Loucy (cell line): Measurements from ENCODE around the gene TOP3B.

Source experiments
- EZH2phosphoT487 ChIP-seq: fragments of 200-600 bp; IDR thresholded peaks from 2 replicates; pipeline ENCODE4 v1.6.1; 2018; ENCODE audit warnings: antibody characterized with exemption, mild to moderate bottlenecking, moderate library complexity, borderline replicate concordance
- TF ChIP-seq, protein P1 (sequence below): fragments of 200-600 bp; sonication (generic); conservative IDR thresholded peaks from 2 replicates; pipeline ENCODE4 v1.5.1; 2014; ENCODE audit warnings: mild to moderate bottlenecking, antibody characterized with exemption, low read length

DNA sequence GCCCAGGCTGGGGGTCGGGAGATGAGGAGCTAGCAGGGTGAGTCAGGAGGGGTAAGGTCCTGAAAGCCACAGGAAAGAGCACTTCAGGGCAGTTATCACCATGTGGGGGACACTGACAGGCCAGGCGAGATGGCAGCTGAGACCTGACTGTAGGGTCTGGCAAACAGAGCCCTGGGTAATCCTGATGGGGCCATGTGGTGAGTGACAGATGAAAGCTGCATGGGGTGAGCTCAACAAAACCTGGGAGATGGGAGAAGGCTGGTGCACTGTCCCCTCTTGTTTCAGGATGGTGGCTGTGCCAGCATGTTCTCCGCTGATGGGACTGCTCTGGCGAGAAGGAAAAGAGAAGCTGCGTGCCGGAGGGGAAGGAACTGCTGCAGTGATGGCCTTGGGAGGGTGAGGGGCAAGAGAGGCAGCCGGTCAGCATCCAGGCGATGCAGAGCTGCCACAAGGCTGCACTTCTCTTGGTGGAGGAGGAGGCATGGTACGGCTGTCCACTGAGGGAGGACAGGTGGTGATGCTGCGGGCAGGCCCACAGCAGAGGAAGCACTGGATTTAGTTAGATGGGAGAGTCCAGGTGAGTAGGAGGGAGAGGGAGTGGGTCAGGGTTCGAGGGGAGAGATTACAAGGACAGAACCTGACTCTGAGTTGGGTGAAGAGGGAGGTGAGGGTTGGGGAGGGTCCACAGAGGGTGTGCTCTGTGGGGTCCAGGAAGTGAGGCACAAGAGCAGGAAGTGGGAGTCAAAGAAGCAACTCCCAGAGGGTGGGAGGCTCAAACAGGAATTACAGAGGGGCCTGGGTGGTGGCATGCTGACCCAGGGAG is 3.8 kb downstream of the TOP3B start:
- TF ChIP-seq, protein P1, sequence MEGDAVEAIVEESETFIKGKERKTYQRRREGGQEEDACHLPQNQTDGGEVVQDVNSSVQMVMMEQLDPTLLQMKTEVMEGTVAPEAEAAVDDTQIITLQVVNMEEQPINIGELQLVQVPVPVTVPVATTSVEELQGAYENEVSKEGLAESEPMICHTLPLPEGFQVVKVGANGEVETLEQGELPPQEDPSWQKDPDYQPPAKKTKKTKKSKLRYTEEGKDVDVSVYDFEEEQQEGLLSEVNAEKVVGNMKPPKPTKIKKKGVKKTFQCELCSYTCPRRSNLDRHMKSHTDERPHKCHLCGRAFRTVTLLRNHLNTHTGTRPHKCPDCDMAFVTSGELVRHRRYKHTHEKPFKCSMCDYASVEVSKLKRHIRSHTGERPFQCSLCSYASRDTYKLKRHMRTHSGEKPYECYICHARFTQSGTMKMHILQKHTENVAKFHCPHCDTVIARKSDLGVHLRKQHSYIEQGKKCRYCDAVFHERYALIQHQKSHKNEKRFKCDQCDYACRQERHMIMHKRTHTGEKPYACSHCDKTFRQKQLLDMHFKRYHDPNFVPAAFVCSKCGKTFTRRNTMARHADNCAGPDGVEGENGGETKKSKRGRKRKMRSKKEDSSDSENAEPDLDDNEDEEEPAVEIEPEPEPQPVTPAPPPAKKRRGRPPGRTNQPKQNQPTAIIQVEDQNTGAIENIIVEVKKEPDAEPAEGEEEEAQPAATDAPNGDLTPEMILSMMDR: no peak
- TF ChIP-seq EZH2phosphoT487: no peak
